NCI-H2171 (cell line): ENCODE measurements around the gene TARBP1.
"Not testable (repeated sequence)": the region's sequence is repeated elsewhere in the genome, so short reads cannot be mapped to it uniquely, and the experiment has no call there.

Experiments
- DNase-seq: peaks from one replicate; lab custom pipeline; 2025; lab: John Stamatoyannopoulos, UW

The TARBP1 gene

GRCh38 chr1:234507089-234507488 is 28.1 kb upstream of the TARBP1 start:
- no peak for DNase-seq

DNA sequence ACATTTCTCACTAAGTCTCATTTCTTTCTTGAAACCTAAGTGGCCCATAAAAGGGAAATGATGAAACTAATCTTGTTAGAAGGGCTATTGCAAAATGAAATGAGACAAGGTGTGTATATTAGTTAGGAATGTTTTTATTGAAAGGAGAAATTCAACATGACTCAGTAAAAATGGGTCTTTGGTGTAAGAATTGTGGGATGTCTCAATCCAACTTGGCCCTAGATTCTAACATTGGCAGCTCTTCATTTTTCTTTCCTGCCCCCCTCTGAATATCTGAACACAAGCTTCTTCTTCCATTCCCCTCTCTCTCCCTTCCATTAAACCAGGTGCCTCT is 26.8 kb upstream of the TARBP1 start:
- DNase-seq: no peak

GRCh38 chr1:234504969-234505768 is 26.2 kb upstream of the TARBP1 start:
- no peak for DNase-seq

DNA sequence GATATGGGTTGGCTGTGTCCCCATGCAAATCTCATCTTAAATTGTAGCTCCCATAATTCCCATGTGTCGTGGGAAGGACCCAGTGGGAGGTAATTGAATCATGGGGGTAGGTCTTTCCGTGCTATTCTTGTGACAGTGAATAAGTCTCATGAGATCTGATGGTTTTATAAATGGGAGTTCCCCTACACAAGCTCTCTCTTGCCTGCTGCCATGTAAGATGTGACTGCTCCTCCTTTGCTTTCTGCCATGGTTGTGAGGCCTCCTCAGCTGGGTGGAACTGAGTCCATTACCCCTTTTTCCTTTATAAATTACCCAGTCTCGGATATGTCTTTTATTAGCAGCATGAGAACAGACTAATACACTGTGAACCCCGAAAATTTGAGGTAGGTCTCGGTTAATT is 25.3 kb upstream of the TARBP1 start:
- not testable (repeated sequence) for DNase-seq

GRCh38 chr1:234503193-234504050 is 24.4 kb upstream of the TARBP1 start:
- DNase-seq: no peak

- no peak for DNase-seq
Observed at GRCh38 chr1:234502785-234503184, 23.8 kb upstream of the TARBP1 start.

DNA sequence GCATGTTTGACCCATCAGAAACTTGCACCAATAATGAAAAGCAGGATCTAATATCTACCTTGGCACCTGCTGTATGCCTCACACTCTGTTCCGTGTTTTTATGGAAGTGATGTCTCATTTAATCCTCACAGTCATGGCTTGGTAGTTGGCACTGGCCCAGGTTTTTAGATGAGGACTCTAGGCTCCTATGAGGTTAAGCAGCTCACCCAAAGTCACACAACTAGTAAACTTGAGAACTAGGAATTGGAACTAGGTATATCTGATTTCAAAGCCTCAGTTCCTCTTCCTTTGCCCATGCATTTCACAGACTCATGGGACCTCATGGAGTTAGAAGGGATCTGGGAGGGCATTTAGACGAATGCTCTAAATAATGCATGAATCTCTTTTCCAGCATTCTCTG is 21.3 kb upstream of the TARBP1 start:
- DNase-seq: no peak

DNA sequence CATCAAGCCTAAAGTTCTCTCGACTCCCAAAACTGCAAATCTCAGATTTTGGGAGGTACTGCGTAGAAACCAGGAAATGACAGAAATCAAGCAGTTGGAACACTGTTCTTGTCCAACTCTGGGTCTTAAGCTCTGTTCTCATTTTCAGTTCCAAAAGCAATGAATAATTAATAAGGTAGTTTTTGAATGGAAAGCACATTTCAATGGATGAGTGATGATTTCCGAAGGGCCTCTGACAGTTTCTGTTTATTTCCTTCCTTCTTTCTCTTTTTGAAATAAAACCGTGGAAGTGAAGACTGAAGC is 20.9 kb upstream of the TARBP1 start:
- no peak for DNase-seq

GRCh38 chr1:234499119-234499942 is 20.4 kb upstream of the TARBP1 start:
- peak; percentile 82 for DNase-seq

- DNase-seq: no peak
Observed at GRCh38 chr1:234498448-234499118, 19.6 kb upstream of the TARBP1 start.

DNA sequence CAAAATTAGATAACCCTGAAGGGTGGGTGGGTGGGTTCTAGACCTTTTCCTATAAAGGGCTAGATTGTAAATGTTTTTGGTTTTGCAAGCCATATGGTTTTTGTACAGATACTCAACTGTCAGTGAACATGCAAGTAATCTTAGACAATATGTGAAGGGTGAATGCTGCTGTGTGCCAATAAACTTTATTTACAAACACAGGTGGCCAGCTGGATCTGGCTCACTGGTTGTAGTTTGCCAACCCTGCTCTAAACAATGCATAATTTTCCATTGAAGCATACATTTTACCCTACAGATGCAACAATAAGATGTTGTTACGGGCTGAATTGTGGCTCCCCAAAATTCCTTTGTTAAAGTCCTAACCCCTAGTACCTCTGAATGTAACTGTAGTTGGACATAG is 18.6 kb upstream of the TARBP1 start:
- DNase-seq: no peak

DNA sequence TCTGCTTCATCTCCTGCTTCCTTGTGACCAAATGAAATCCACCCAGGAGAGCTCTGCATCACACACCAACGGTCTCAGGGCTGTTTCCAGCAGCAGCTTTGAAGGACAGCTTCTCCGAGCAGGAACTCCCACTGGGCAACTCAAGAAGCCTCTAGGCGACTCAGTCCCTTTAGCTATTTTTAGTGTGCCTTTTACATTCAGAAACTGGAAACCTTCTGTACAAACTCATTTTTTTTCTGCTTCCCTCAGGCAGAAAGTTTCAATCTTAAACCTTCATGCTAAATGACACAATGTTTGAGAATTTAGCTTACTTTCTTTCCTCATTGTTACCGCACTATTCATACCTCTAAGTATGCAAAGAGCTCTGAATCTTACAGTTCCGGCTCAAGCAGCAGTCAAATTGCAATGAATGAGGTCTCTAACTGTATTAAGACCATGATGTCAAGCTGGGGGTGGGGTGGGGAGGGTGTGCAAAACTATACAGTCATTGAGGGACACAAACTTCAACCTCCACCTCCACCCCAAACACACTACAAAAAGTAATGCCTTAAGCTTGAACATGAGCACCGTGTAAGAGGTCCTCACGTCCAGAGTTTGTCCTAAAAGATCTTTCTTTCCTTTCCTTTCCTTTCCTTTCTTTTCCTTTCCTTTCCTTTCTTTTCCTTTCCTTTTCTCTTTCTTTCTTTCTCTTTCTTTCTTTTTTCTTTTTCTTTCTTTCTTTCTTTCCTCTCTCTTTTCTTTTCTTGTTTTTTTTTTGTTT is 16.4 kb upstream of the TARBP1 start:
- no peak for DNase-seq

DNA sequence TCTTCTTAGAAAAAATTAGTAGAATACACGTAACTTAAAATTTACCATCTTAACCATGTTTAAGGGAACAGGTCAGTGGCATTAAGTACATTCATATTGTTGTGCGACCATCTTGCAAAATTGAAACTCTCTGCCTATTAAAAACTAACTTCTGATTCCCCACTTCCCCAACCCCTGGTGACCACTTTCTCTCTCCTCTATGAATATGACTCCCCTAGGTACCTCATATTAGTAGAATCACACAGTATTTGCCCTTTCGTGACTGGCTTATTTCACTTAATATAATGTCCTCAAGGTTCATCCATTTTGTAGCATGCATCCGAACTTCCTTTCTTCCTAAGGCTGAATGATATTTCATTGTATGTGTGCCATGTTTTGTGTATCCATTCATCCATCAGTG is 15.1 kb upstream of the TARBP1 start:
- DNase-seq: no peak

DNA sequence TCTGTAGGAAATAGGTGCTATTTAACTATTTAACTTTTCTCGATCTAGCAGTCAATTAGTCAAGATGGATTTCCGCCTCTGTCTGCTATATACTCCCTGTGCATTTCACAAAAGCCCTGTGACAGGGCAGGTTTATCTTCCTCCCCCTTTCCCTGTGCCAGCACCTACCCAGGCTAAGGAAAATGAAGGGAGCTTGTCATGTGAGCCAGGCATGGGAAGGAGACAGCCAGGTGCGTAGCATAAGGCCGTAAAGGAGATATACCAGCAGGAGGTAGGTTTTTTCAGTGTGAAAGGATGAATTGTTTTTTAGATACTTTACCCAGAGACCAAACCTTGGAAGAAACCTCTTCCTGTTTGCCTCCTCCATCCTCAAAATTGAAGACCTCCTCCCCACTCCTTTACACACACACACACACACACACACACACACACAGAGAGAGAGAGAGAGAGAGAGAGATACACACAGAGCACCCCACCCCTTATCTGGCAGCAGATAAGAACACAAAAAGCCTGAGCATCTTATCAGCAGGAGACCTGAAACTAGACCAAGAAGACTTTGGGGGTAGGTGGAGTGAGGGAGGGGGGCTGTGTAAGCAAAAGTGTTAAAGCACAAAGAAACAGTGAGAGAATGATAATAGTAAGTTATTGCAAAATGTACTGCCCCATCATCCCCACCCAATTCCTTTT is 12.0 kb upstream of the TARBP1 start:
- peak; percentile 78 for DNase-seq

- DNase-seq: no peak
Observed at GRCh38 chr1:234489698-234490077, 10.7 kb upstream of the TARBP1 start.

DNA sequence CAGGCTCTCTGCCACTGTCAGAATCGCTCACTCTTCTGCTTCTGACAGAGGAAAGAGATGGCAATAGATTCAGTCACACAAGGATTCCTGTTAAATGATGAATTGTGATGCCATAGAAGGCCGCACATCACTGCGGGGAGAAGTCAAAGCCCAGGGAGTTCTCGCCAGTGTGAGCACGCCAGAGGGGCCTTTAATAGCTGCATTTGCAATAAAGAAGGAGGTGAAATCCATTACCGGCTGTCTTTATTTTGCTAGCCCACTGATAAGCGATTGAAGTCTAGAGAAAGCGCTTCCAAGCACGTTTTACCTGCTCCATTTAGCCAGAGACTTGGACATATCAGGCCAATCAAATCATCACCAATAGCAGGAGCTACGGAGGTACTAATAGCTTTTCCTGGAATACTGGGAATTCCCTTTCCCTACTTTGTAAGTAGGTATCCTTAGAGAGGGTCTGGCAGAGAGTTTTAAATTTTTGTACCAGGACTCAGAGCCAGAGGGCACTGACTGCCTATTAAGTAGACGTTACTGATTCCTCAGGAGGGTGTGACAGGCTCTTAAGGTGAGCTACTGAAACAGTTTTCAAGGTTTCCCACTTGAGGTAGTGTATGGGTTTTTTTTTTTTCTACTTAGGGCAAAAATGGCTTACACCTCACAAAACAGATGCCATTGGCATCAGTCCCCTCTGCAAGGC is 10.2 kb upstream of the TARBP1 start:
- DNase-seq: no peak

DNA sequence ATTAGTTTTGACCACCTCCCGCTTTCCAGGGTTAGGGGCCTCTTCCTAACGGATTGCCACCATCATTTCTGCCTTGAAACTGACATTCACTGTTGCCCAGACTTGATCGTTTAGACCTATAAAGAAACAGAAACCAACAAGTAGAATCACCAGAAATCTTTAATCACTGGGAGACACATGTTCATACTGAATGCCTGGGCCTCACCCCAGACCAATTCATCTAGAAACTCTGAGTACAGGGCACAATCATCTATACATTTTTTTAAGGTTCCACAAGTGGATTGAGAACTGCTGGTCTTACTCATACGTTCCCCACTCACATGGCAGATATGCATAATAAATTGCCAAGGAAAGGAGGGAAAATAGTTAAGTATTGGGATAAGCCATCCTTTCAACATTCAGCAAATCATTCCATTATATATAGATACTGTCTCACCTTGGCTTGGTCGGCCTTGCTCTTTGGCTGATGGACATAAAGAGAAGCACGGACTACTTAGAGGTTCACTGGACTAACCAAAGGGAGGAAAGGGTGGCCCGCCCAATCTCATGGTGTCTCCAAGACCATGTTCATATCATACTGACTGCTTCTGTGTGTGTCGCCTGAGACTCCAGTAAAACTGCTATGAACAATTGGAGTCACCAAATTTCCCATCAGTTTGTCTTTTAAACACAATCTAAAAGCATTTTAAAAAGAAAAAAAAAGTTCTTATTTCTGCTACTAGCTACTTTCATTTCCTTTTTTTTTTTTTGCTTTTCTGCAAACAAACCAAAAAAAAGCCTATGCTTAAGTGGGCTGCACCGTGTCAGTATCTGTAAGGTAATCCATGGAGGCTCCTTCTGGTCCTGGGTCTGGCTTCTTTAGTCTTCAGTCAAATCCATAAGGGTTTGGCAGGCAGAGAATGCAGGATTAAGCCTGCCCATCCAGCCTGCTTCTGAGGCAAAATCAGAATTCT is 9.4 kb upstream of the TARBP1 start:
- no peak for DNase-seq

GRCh38 chr1:234486858-234487840 is 8.2 kb upstream of the TARBP1 start:
- DNase-seq: no peak
